ENCODE data around the gene KLHDC4.

DNA sequence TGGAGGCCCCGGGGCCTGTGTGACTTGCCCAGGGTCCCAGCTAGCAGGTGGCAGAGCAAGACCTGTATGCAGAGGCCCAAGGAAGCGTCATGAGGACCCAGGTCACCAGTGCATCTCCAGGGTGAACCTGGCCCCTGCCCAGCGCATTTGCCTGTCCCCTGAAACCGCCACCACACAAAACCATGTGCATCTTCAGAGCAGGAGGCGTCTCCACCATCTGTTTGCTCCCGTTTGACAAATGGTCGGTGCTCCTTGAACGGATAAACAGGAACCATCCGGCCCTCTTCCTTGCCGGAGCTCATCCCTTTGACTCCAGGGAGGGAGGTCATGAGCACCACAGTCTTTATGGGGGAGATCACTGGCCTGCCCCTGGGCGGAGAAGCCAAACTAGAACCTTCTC lies 101.0 kb downstream of the KLHDC4 start:
- TF ChIP-seq POLR2A (IDR thresholded peaks at IDR 0.05; ENCODE audit: low read length) = no peak
- no peak for TF ChIP-seq GATA1 (IDR thresholded peaks at IDR 0.05; ENCODE audit: low read depth, low read length)

Measured in erythroblast (primary cell).